Stimulated activated CD8-positive, alpha-beta memory T cell treated with anti-CD3 and anti-CD28 coated beads, Interleukin-12 subunit alpha, Interleukin-12 subunit beta, amount 100 ng/mL, for 1 hour (primary cell): ENCODE results near the gene SMARCB1.

Experiments
- DNase-seq: peaks from one replicate; pipeline ENCODE4 v3.0.0-alpha.2; 2020; ENCODE audit warnings: low read depth

SMARCB1 gene

DNA sequence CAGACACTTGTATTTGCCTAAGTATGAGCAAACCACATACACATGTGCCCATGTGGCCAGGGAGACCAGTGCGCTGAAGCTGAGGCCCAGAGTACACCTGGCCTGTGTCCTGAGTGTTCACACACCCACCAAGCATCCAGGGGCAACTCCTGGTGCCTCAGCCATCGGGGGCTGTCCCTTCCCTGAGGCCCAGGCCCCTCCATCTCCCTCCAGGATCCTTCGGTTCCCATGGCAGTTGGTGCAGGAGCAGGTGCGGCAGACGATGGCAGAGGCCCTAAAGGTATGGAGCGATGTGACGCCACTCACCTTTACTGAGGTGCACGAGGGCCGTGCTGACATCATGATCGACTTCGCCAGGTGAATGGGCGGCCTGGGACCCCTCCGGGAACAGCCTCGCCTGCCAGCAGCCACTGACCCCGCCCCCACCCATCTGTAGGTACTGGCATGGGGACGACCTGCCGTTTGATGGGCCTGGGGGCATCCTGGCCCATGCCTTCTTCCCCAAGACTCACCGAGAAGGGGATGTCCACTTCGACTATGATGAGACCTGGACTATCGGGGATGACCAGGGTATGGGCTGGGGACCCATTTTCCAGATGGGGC, 6.5 kb upstream of the SMARCB1 start:
- no peak for DNase-seq

- no peak for DNase-seq
Observed at GRCh38 chr22:23781065-23781464, 5.7 kb upstream of the SMARCB1 start.

GRCh38 chr22:23781511-23782183, 5.1 kb upstream of the SMARCB1 start:
- DNase-seq, result no peak

GRCh38 chr22:23782252-23782651, 4.5 kb upstream of the SMARCB1 start:
- DNase-seq, result no peak

GRCh38 chr22:23782703-23783102, 4.1 kb upstream of the SMARCB1 start:
- DNase-seq, result no peak

GRCh38 chr22:23783265-23784150, 3.3 kb upstream of the SMARCB1 start:
- DNase-seq, result no peak

DNA sequence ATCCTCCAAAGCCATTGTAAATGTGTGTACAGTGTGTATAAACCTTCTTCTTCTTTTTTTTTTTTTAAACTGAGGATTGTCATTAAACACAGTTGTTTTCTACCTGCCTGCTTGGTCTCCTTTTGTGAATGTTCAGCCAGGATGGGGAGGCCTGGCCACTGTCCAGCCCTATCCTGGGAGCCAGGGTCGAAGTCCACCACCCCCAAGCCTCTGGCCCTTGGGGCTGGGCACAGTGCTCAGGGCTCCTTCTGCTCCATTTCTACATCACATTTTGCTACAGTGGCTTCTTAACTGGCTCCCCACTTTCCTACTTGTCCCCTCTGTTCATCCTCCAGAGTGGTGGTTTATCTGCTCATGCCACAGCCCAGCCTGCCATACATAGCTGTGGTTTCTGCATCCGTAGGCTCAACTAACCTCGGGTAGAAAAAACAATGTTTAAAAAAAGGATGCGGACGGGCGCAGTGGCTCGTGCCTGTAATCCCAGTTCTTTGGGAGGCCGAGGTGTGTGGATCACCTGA, 2.5 kb upstream of the SMARCB1 start:
- no peak for DNase-seq

DNA sequence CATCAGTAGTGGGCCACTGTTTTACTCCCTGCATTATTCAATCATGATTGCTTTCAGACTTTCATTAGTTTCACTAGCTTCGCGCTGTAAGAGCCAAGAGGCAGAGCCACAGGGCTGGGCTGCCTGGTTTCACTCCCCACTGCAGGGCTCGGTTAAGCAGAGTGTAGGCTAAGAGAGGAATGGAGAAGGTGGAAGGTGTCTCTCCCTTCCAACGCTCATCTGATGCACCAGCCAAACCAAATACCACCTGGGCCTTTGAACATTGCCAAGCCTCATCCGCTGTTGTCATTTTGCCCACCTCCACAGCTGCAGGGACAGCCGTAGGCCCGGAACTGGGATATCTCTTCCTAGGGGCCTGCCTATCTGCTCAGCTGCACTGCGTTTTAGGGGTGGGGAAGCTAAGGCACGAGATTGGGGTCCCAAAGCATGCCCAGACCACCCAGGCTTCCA, 480 bp upstream of the SMARCB1 start:
- no peak for DNase-seq

GRCh38 chr22:23787600-23787896, 782 bp downstream of the SMARCB1 start:
- DNase-seq, result no peak

DNA sequence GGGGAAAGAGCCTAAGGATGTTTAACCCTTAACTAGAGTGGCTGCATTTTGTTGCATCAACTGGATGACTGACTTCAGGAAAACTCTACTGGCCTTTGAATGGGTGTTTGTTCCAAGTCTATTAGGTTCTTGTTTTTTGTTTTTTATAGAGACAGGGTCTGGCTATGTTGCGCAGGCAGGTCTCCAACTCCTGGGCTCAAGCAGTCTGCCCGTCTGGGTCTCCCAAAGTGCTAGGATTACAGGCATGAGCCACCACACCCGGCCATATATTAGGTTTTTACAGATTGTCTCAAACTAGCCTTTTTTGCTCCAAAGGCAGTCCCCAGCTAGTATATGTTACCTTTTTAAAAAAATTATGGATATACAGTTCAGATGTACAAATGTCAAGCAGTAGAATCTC, 1.1 kb downstream of the SMARCB1 start:
- no peak for DNase-seq

DNA sequence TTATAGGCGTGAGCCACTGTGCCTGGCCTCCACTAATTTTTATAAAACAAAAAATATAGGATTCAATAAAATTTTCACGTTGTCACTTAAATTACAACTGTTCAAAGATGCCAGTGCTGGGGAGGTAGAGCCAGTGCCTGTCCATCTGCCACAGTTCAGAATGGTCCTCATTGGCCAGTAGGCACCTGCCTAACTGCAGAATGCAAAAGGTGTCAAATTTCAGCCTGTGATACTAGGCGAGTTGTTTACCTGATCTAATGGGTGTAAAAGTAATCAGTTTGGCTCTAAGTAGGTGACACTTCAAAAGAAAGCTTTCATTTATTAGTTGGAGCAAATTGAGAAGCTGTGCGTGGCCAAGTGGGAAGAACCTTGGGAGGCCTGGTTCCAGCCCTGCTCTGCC, 2.4 kb downstream of the SMARCB1 start:
- DNase-seq, result no peak

DNA sequence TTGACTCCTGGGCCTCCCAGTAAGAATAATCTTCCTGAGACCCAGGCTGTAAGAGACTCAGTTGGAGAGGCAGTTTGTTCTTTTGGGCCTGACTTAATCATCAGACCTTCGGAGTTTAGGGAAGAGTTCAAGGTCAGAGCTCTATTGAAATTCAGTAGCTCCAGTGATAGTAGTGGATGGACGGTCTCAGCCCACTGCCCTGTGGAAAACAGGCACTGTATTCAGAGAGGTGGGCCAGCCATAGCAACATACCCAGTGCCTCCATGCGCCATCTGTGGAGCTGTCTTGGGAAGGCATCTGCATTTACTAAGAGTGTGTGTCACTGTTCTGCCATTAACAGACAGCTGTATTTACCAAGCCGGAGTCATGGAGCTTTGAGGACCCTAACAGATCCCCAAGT, 2.9 kb downstream of the SMARCB1 start:
- no peak for DNase-seq

DNA sequence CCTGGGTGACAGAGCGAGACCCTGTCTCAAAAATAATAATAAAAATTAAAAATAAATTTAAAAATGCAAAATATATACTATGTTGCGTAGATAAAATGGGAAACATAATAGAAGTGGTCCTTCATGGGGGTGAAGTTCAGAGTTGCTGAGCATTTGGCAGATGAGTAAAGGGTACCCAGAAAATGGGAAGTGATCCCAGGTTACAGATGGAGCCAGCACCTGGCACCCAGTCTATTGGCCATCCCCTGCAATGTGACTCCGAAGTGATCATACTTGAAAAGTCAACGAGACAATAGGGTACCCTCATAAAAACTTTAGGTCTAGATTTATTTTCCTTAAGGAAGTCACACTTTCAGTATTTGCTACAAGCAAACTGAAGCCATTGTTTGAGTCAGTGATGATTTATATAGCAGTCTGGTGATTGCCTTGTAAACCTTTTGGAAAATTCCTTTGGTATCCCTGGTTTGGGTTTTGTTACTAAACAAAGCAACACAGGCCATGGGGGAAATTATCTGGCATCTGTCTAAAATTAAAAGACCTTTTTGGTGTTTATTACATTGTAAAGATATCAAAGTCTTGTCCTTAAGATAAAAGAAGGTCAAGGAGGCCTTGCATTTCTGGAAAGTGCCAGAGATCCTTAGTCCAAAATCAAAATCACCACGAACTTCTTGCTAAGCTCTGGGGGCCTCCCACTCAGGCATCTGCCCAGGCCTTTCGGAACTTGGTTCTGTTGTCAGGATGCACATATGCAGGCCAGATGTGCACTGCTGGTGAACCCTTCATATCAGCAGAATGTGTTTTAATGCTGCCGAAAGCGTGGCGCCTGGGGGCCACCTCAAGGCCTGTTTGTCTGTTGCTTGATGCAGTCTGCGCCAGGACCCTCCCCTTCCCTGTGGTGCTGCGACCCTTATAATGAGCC, 4.3 kb downstream of the SMARCB1 start:
- no peak for DNase-seq

GRCh38 chr22:23791738-23792645, 5.2 kb downstream of the SMARCB1 start:
- no peak for DNase-seq

GRCh38 chr22:23793326-23793725, 6.6 kb downstream of the SMARCB1 start:
- DNase-seq, result no peak

DNA sequence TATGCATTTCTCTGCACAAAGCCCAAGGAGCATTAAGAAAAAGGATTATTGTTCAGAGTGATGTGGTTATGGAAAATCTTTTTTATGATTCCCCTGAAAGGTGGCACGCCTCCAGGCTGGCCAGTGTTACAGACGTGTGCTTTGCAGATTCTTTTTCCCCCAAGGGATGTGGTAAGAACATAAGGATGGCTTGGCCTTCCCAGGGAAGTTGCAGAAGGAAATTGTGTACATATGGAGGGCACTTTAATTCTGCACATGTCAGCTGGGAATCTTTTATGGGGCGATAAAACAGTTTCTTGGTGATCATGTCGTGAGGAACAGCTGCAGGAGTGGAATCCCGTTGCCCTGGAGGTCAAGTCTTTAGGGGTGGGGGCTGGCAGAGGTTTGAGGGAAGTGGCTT, 9.7 kb downstream of the SMARCB1 start:
- DNase-seq, result no peak

- no peak for DNase-seq
Observed at GRCh38 chr22:23800297-23801237, 13.8 kb downstream of the SMARCB1 start.

- no peak for DNase-seq
Observed at GRCh38 chr22:23801238-23801821, 14.6 kb downstream of the SMARCB1 start.

DNA sequence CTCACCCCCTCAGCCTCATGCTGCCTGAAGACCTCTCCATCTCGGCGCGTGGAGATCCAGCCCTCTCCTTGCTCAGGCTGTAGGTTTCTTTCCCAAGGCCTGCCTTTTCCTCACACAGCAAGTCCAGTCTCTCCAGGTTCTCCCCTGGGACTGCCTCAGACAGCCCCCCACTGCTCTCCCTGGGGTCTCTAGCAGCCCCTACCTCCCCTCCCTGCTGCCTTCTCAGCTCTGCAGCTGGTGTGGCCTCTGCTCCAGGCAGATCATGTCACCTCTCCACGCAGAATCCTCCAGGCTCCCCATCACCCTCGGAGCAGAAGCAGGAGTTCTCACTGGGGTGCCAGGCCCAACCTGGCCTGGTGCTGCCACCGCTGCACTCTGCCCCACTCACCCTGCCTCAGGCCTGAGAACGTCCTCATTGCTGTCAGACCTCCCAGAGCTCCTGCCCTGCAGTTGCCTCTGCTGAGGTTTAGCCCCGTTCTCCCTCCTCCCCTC, 15.2 kb downstream of the SMARCB1 start:
- DNase-seq, result no peak
